Stimulated activated CD4-positive, alpha-beta T cell treated with anti-CD3 and anti-CD28 coated beads, Interleukin-2, amount 100 ng/mL, for 24 hours (primary cell): ENCODE measurements around the gene SH2D5.
A peak's percentile ranks its signal among the peaks of the same experiment; 100 is the strongest.

ENCODE experiments used
- DNase-seq, 2 donors: peaks; one replicate each; pipeline ENCODE4 v3.0.0-alpha.2; 2020

Gene SH2D5

GRCh38 chr1:20713440-20713839, 19.1 kb downstream of the SH2D5 start:
- no peak for DNase-seq

- no peak for DNase-seq
Measured at GRCh38 chr1:20712215-20712577, 20.3 kb downstream of the SH2D5 start.

- no peak for DNase-seq
Measured at GRCh38 chr1:20711285-20712214, 21.0 kb downstream of the SH2D5 start.

- DNase-seq: no peak
Measured at GRCh38 chr1:20710469-20711284, 21.8 kb downstream of the SH2D5 start.

GRCh38 chr1:20709868-20710267, 22.6 kb downstream of the SH2D5 start:
- no peak for DNase-seq

GRCh38 chr1:20708891-20709290, 23.6 kb downstream of the SH2D5 start:
- DNase-seq: no peak

GRCh38 chr1:20708057-20708456, 24.4 kb downstream of the SH2D5 start:
- DNase-seq: no peak

- DNase-seq: no peak
Measured at GRCh38 chr1:20706841-20707240, 25.7 kb downstream of the SH2D5 start.

GRCh38 chr1:20705203-20705755, 27.2 kb downstream of the SH2D5 start:
- no peak for DNase-seq

GRCh38 chr1:20704390-20705202, 27.9 kb downstream of the SH2D5 start:
- DNase-seq: no peak

- no peak for DNase-seq
Measured at GRCh38 chr1:20703124-20703756, 29.3 kb downstream of the SH2D5 start.

- no peak for DNase-seq
Measured at GRCh38 chr1:20702416-20702815, 30.1 kb downstream of the SH2D5 start.

GRCh38 chr1:20701847-20702246, 30.7 kb downstream of the SH2D5 start:
- no peak for DNase-seq

GRCh38 chr1:20701446-20701845, 31.1 kb downstream of the SH2D5 start:
- no peak for DNase-seq

GRCh38 chr1:20700636-20701215, 31.8 kb downstream of the SH2D5 start:
- no peak for DNase-seq

GRCh38 chr1:20699558-20699957, 32.9 kb downstream of the SH2D5 start:
- no peak for DNase-seq

GRCh38 chr1:20698195-20698910, 34.1 kb downstream of the SH2D5 start:
- no peak for DNase-seq

- no peak for DNase-seq
Measured at GRCh38 chr1:20697563-20697962, 34.9 kb downstream of the SH2D5 start.

GRCh38 chr1:20696397-20697333, 35.8 kb downstream of the SH2D5 start:
- DNase-seq: peak; percentile 79 to 80

- DNase-seq: no peak
Measured at GRCh38 chr1:20695515-20695914, 37.0 kb downstream of the SH2D5 start.
